G401.6 (cell line): ENCODE results near the gene AQP12A.

Source experiments
- FAIRE-seq: peaks from 2 replicates; lab custom pipeline; 2012; peaks lifted over from hg19 to GRCh38; lab: Jason Lieb, UNC

Gene AQP12A

GRCh38 chr2:240745962-240746361 is 54.3 kb downstream of the AQP12A start:
- no peak for FAIRE-seq

- no peak for FAIRE-seq
Observed at GRCh38 chr2:240746671-240747070, 55.0 kb downstream of the AQP12A start.

- no peak for FAIRE-seq
Observed at GRCh38 chr2:240747256-240747655, 55.6 kb downstream of the AQP12A start.
